Hepatocyte (in vitro differentiated cells): ENCODE results near the gene PYGL.

Experiments used
- CTCF ChIP-seq: fragments of 200-600 bp; sonication (generic); IDR thresholded peaks from 2 replicates; pipeline ENCODE4 v1.5.1; 2016; ENCODE audit warnings: antibody characterized with exemption, mild to moderate bottlenecking; ENCODE audit not compliant: poor library complexity
- EZH2 ChIP-seq: fragments of 200-600 bp; sonication (generic); IDR thresholded peaks from 2 replicates; pipeline ENCODE4 v1.6.1; 2016; ENCODE audit warnings: antibody characterized with exemption, mild to moderate bottlenecking, borderline replicate concordance

- TF ChIP-seq CTCF (no peak), EZH2 (no peak)
Measured at GRCh38 chr14:50922803-50923202, 21.5 kb downstream of the PYGL start.
